ENCODE measurements around the gene TATDN2.

The TATDN2 gene

DNA sequence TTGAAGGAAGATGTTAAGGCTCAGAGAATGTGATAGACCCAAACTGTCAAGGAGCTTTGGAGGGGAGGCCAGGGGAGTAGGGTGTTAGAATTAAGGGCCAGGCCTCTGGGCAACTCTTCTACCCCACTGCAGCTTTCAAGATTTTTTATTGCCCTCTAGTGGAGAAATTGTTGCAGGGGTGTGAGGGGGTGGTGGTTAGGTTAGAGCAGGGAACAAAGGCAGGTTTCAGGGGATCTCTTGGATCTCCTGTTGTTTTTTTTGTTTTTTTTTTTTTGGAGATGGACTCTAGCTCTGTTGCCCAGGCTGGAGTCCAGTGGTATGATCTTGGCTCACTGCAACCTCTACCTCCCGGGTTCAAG lies 74.1 kb downstream of the TATDN2 start:
- TF ChIP-seq FOXP2 (optimal IDR thresholded peaks at IDR 0.05; ENCODE audit: control extremely low read depth, extremely low read length, insufficient read depth) (no peak), EZH2 (IDR thresholded peaks at IDR 0.05) (no peak), POLR2AphosphoS5 (IDR thresholded peaks at IDR 0.05; ENCODE audit: borderline replicate concordance, low read depth, low read length) (no peak)
- Histone ChIP-seq H3K9ac (ENCODE audit: insufficient read length) (no peak overlapping the region), H3K36me3 (ENCODE audit: insufficient read depth, low read length) (peaks cover 7% of the 10 kb centered on the region; the same call in 1 of the 2 replicates), H3K9me3 (ENCODE audit: low read depth, low read length) (no peaks in the 10 kb centered on the region), H3K4me3 (no peak overlapping the region), H3K27ac (no peak overlapping the region)
- no peak for DNase-seq (ENCODE audit: low read depth, low spot score)

- no peak overlapping the region for H3K4me3 ChIP-seq
- no peak for TF ChIP-seq POLR2AphosphoS5 (IDR thresholded peaks at IDR 0.05; ENCODE audit: borderline replicate concordance, low read depth, low read length)
- no peak for TF ChIP-seq FOXP2 (optimal IDR thresholded peaks at IDR 0.05; ENCODE audit: control extremely low read depth, extremely low read length, insufficient read depth)
- no peak for TF ChIP-seq EZH2 (IDR thresholded peaks at IDR 0.05)
Observed at GRCh38 chr3:10327592-10327991, 79.3 kb downstream of the TATDN2 start.

DNA sequence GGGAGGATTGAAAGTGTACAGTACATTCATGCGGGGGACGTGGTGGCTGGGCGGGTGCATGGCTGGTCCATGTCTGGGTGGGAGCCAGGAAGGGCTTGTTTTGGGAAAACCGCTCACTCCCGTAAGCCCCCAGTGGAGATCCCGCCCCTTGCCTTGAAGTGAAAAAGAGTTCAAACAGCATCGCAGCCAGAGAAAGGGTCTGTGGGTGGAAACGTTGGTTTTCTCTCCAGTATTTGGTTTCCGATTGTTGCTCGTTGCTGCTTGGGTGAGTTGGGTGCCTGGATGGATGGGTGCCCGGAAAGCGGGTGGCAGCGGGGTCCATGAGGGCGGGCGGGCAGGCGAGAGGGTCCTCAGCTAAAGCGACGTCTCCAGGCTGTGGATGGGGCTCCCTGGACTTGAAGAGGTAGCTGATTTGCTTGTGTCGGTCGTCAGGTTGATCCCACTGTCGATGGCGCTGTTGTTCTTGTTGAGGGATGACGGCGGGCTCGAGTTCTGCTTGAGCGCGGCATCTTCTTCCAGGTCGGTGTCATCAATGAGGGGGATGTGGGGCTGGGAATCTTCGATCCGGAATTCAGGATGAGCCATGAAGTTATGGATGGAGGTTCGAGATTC lies 80.3 kb downstream of the TATDN2 start:
- Histone ChIP-seq H3K4me3 (no peak overlapping the region), H3K27ac (no peak overlapping the region), H3K9ac (ENCODE audit: insufficient read length) (no peak overlapping the region), H3K9me3 (ENCODE audit: low read depth, low read length) (no peaks in the 10 kb centered on the region), H3K36me3 (ENCODE audit: insufficient read depth, low read length) (no peaks in the 10 kb centered on the region)
- DNase-seq (ENCODE audit: low read depth, low spot score): no peak
- TF ChIP-seq EZH2 (IDR thresholded peaks at IDR 0.05): no peak
- no peak for TF ChIP-seq FOXP2 (optimal IDR thresholded peaks at IDR 0.05; ENCODE audit: control extremely low read depth, extremely low read length, insufficient read depth)
- TF ChIP-seq POLR2AphosphoS5 (IDR thresholded peaks at IDR 0.05; ENCODE audit: borderline replicate concordance, low read depth, low read length): no peak

More at GRCh38 chr3:10327592-10327991, 79.3 kb downstream of the TATDN2 start:
- Histone ChIP-seq H3K9me3 (ENCODE audit: low read depth, low read length) (no peaks in the 10 kb centered on the region), H3K9ac (ENCODE audit: insufficient read length) (no peak overlapping the region), H3K27ac (no peak overlapping the region), H3K36me3 (ENCODE audit: insufficient read depth, low read length) (no peaks in the 10 kb centered on the region)
- no peak for DNase-seq (ENCODE audit: low read depth, low spot score)

DNA sequence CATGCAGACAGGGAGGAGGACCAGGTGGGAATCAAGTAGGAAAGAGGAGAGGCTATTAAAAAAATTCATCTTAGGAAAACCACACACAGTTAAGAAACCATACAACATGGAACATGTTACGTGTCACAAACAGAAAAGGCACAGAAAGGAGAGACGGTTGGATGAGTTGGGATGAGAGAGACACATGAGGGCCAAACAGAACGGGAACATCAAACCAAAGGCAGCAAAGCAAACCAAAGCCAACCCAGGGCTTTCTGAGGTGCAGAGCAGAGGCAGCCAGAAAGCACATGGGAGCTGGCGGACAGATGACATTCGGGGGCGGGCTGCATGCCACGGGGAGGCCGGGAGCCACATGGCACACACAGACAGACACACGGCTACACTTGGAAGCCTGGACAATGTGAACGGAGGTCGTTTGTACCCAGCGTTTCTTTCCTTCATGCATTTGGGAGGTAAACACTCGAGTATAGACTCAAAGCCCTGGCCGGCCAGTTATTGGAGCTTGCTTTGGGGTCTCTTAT lies 81.3 kb downstream of the TATDN2 start:
- no peaks in the 10 kb centered on the region for H3K9me3 ChIP-seq (ENCODE audit: low read depth, low read length)
- H3K27ac ChIP-seq: no peak overlapping the region
- TF ChIP-seq FOXP2 (optimal IDR thresholded peaks at IDR 0.05; ENCODE audit: control extremely low read depth, extremely low read length, insufficient read depth): no peak
- no peak for TF ChIP-seq EZH2 (IDR thresholded peaks at IDR 0.05)
- TF ChIP-seq POLR2AphosphoS5 (IDR thresholded peaks at IDR 0.05; ENCODE audit: borderline replicate concordance, low read depth, low read length): no peak
- no peak for DNase-seq (ENCODE audit: low read depth, low spot score)
- no peak overlapping the region for H3K4me3 ChIP-seq
- no peaks in the 10 kb centered on the region for H3K36me3 ChIP-seq (ENCODE audit: insufficient read depth, low read length)
- no peak overlapping the region for H3K9ac ChIP-seq (ENCODE audit: insufficient read length)

GRCh38 chr3:10330319-10330718 lies 82.1 kb downstream of the TATDN2 start:
- H3K9ac ChIP-seq (ENCODE audit: insufficient read length): no peak overlapping the region
- H3K36me3 ChIP-seq (ENCODE audit: insufficient read depth, low read length): no peaks in the 10 kb centered on the region
- no peak overlapping the region for H3K27ac ChIP-seq
- no peak for DNase-seq (ENCODE audit: low read depth, low spot score)
- H3K4me3 ChIP-seq: no peak overlapping the region
- H3K9me3 ChIP-seq (ENCODE audit: low read depth, low read length): no peaks in the 10 kb centered on the region
- TF ChIP-seq FOXP2 (optimal IDR thresholded peaks at IDR 0.05; ENCODE audit: control extremely low read depth, extremely low read length, insufficient read depth) (no peak), POLR2AphosphoS5 (IDR thresholded peaks at IDR 0.05; ENCODE audit: borderline replicate concordance, low read depth, low read length) (no peak), EZH2 (IDR thresholded peaks at IDR 0.05) (no peak)
